ENCODE measurements around the gene OSBPL8.

Gene OSBPL8

GRCh38 chr12:76543813-76544347 is 15.7 kb downstream of the OSBPL8 start:
- no peak for TF ChIP-seq CTCF (conservative IDR thresholded peaks at IDR 0.05; ENCODE audit: control insufficient read depth, insufficient read depth, low read depth, low read length)
- DNase-seq (ENCODE audit: low read depth) = no peak
- H3K4me3 ChIP-seq (ENCODE audit: control insufficient read depth, low read depth, low read length) = no peak overlapping the region

GRCh38 chr12:76542908-76543307 is 16.7 kb downstream of the OSBPL8 start:
- TF ChIP-seq CTCF (conservative IDR thresholded peaks at IDR 0.05; ENCODE audit: control insufficient read depth, insufficient read depth, low read depth, low read length) = no peak
- no peak overlapping the region for H3K4me3 ChIP-seq (ENCODE audit: control insufficient read depth, low read depth, low read length)

GRCh38 chr12:76539727-76540126 is 19.8 kb downstream of the OSBPL8 start:
- H3K4me3 ChIP-seq (ENCODE audit: control insufficient read depth, low read depth, low read length) = no peak overlapping the region
- no peak for TF ChIP-seq CTCF (conservative IDR thresholded peaks at IDR 0.05; ENCODE audit: control insufficient read depth, insufficient read depth, low read depth, low read length)
- no peak for DNase-seq (ENCODE audit: low read depth)

More at GRCh38 chr12:76542908-76543307, 16.7 kb downstream of the OSBPL8 start:
- no peak for DNase-seq (ENCODE audit: low read depth)

GRCh38 chr12:76537923-76538322 is 21.6 kb downstream of the OSBPL8 start:
- no peak for TF ChIP-seq CTCF (conservative IDR thresholded peaks at IDR 0.05; ENCODE audit: control insufficient read depth, insufficient read depth, low read depth, low read length)
- no peak overlapping the region for H3K4me3 ChIP-seq (ENCODE audit: control insufficient read depth, low read depth, low read length)
- DNase-seq (ENCODE audit: low read depth) = no peak

- no peak for TF ChIP-seq CTCF (conservative IDR thresholded peaks at IDR 0.05; ENCODE audit: control insufficient read depth, insufficient read depth, low read depth, low read length)
- no peak for DNase-seq (ENCODE audit: low read depth)
- H3K4me3 ChIP-seq (ENCODE audit: control insufficient read depth, low read depth, low read length) = no peak overlapping the region
These were observed 23.0 kb downstream of the OSBPL8 start for GRCh38 chr12:76536546-76536945.

GRCh38 chr12:76535170-76535569 is 24.4 kb downstream of the OSBPL8 start:
- DNase-seq (ENCODE audit: low read depth) = no peak
- TF ChIP-seq CTCF (conservative IDR thresholded peaks at IDR 0.05; ENCODE audit: control insufficient read depth, insufficient read depth, low read depth, low read length) = no peak

DNA sequence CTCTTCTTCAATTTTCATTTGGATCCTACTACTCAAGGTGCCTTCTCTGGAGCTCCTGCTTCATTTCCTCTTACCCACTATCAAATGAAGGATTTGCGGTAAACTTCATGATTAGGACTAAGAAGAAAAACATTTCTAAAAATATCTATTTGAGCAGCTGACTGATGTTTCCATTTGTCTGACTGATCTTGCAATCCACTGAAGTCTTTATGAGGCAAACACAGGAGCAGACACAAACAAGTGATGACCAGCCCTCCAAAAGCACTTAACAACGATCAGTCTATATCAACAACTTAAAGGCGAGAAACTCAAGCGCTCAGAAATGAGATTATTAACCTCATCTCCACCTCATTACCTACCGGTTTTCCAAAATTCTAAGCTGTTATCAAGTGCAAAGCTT is 26.2 kb downstream of the OSBPL8 start:
- DNase-seq (ENCODE audit: low read depth) = no peak
- no peak overlapping the region for H3K4me3 ChIP-seq (ENCODE audit: control insufficient read depth, low read depth, low read length)
- TF ChIP-seq CTCF (conservative IDR thresholded peaks at IDR 0.05; ENCODE audit: control insufficient read depth, insufficient read depth, low read depth, low read length) = no peak

More at GRCh38 chr12:76535170-76535569, 24.4 kb downstream of the OSBPL8 start:
- no peak overlapping the region for H3K4me3 ChIP-seq (ENCODE audit: control insufficient read depth, low read depth, low read length)
